K562 (cell line): ENCODE data around the gene ZNF174. TPM values are rescaled to one million over a fixed set of nuclear protein-coding genes. Genes with fewer than 3 reads are reported as not detected.

Experiments
- ATAC-seq: fragments of 200-7000 bp; cut with Tn5 transposase; 3 replicates; pipeline ENCODE4 v1.9.1; 2020; ENCODE audit warnings: moderate library complexity
- BruUV-seq: library from RNA; stranded (reverse); fragments of 400-500 nt; replicated peaks from 2 replicates; lab custom pipeline; 2021; lab: Mats Ljungman, UMichigan
- CTCF ChIA-PET: fragments of 300-600 bp; formaldehyde crosslinking; extraction: SDS; loops from one replicate; lab custom pipeline; 2021; ENCODE audit warnings: low intra/inter-chr PET ratio; lab: Yijun Ruan, JAX
- POLR2A ChIA-PET: fragments of 300-600, 350-650 bp; sonication (Branson Sonifier 250); formaldehyde crosslinking; extraction: SDS; loops from one replicate; lab custom pipeline; 2021; ENCODE audit warnings: antibody characterized with exemption, inconsistent platforms; lab: Yijun Ruan, JAX
- DNase-seq, 4 experiments: peaks; one replicate each; pipeline versions ENCODE4 v3.0.0 to v3.0.0-alpha.2; 2011 to 2018; ENCODE audit warnings: low spot score in 3 of 4, mixed read lengths in 3 of 4; ENCODE audit errors: extremely low read depth in 1 of 4
- FAIRE-seq: peaks from 2 replicates; lab custom pipeline; 2011; peaks lifted over from hg19 to GRCh38; lab: Jason Lieb, UNC
- H2AFZ ChIP-seq: 2 replicates; pipeline ENCODE4 v1.6.0; 2011; ENCODE audit warnings: low read depth, low read length, control low read depth, inconsistent platforms
- H3K27ac ChIP-seq: fragments of 200-600 bp; 3 replicates; pipeline ENCODE4 v1.8.0; 2011; ENCODE audit warnings: low read depth, mild to moderate bottlenecking, control low read depth, inconsistent platforms, low read length, moderate library complexity, mixed read lengths; ENCODE audit errors: extremely low read depth
- H3K27me3 ChIP-seq, 2 experiments: fragments of 300-600 bp in 1 of 2; 2 replicates in 1 of 2; 3 replicates in 1 of 2; pipeline versions ENCODE4 v1.6.0 to v1.8.0; 2011; ENCODE audit warnings: inconsistent platforms in 2 of 2, low read length in 2 of 2, mild to moderate bottlenecking in 1 of 2, mixed read lengths in 1 of 2, moderate library complexity in 1 of 2; ENCODE audit not compliant: control insufficient read depth in 2 of 2, insufficient read depth in 2 of 2
- H3K36me3 ChIP-seq: fragments of 300-600 bp; 3 replicates; pipeline ENCODE4 v1.8.0; 2011; ENCODE audit warnings: mild to moderate bottlenecking, low read length, inconsistent platforms; ENCODE audit not compliant: control insufficient read depth, insufficient read depth
- H3K4me1 ChIP-seq, 2 experiments: fragments of 200-600 bp in 1 of 2; replicated peaks in 1 of 2; 2 replicates in 1 of 2; 3 replicates in 1 of 2; pipeline versions ENCODE4 v1.5.1 to v1.8.0; 2011; ENCODE audit warnings: inconsistent platforms in 2 of 2, low read length in 2 of 2, mild to moderate bottlenecking in 1 of 2, mixed read lengths in 1 of 2, moderate library complexity in 1 of 2; ENCODE audit not compliant: control insufficient read depth in 2 of 2, insufficient read depth in 2 of 2
- H3K4me2 ChIP-seq: 2 replicates; pipeline ENCODE4 v1.6.1; 2011; ENCODE audit warnings: low read length, control low read depth, inconsistent platforms, mixed read lengths; ENCODE audit not compliant: insufficient read depth
- H3K4me3 ChIP-seq: fragments of 200-600 bp; sonication (generic), shearing (Covaris generic); 2 replicates; pipeline ENCODE4 v1.5.1; 2016; ENCODE audit warnings: control low read depth, inconsistent platforms
- H3K79me2 ChIP-seq: fragments of 200-600 bp; 3 replicates; pipeline ENCODE4 v1.8.0; 2011; ENCODE audit warnings: low read length, inconsistent platforms; ENCODE audit not compliant: control insufficient read depth, insufficient read depth
- H3K9ac ChIP-seq, 2 experiments: 2 replicates each; pipeline versions ENCODE4 v1.6.0 to v1.6.1; 2011; ENCODE audit warnings: low read depth in 2 of 2, low read length in 2 of 2, control low read depth in 1 of 2, inconsistent platforms in 1 of 2, mild to moderate bottlenecking in 1 of 2, mixed read lengths in 1 of 2; ENCODE audit not compliant: insufficient read depth in 1 of 2
- H3K9me1 ChIP-seq: one replicate; pipeline ENCODE4 v1.6.0; 2011; ENCODE audit warnings: inconsistent platforms, mild to moderate bottlenecking, low read length, moderate library complexity; ENCODE audit not compliant: control insufficient read depth, insufficient read depth
- H3K9me3 ChIP-seq: replicated peaks from 2 replicates; pipeline ENCODE4 v1.5.1; 2011; ENCODE audit warnings: low read depth, low read length, inconsistent platforms; ENCODE audit not compliant: control insufficient read depth, insufficient read depth
- H4K20me1 ChIP-seq: replicated peaks from 2 replicates; pipeline ENCODE4 v1.6.1; 2011; ENCODE audit warnings: low read length, inconsistent platforms, mixed read lengths; ENCODE audit not compliant: control insufficient read depth, insufficient read depth
- CHD7 ChIP-seq: fragments of 200-600 bp; sonication (generic); IDR thresholded peaks from one replicate; pipeline ENCODE4 v1.6.1; 2012; ENCODE audit warnings: mild to moderate bottlenecking, low read depth, low read length, inconsistent platforms
- E2F8 ChIP-seq: fragments of 450-650 bp; IDR thresholded peaks from 2 replicates; pipeline ENCODE4 v1.7.1; 2018; ENCODE audit warnings: mild to moderate bottlenecking, low read depth; ENCODE audit not compliant: partially characterized antibody
- PTTG1 ChIP-seq: fragments of 450-650 bp; IDR thresholded peaks from 2 replicates; pipeline ENCODE4 v1.6.1; 2016; ENCODE audit warnings: low read depth, mild to moderate bottlenecking, missing genetic modification characterization, missing compliant biosample characterization
- RAD51 ChIP-seq: fragments of 450-650 bp; IDR thresholded peaks from 2 replicates; pipeline ENCODE4 v1.7.1; 2016; ENCODE audit warnings: low read depth, mild to moderate bottlenecking, borderline replicate concordance
- THAP7 ChIP-seq: fragments of 250-450 bp; sonication (Bioruptor Pico); IDR thresholded peaks from 2 replicates; pipeline ENCODE4 v1.5.0; 2021
- ZEB2 ChIP-seq: fragments of 450-650 bp; IDR thresholded peaks from 2 replicates; pipeline ENCODE4 v1.6.1; 2016
- WGBS: fragments of 100-300 bp; shearing (Covaris generic); methylation state at CpG from one replicate; pipeline ENCODE4 v1.1.6; 2016; ENCODE audit warnings: low coverage, mixed read lengths; ENCODE audit not compliant: insufficient coverage; ENCODE audit errors: missing lambda C conversion rate; 5-methylcytosine and 5-hydroxymethylcytosine counted together
- in situ Hi-C: fragments of 300-500 bp; cut with MboI; formaldehyde crosslinking; loops from 4 replicates; pipeline ENCODE4 v1.15.0; 2018; ENCODE audit warnings: inconsistent platforms, mixed read lengths
- intact Hi-C: fragments of 100-400 bp; cut with micrococcal nuclease; formaldehyde crosslinking; loops from 2 replicates; pipeline ENCODE4 v1.14.2; 2022
- polyA plus RNA-seq, 8 experiments: library from polyadenylated mRNA; depleted of rRNA in 4 of 8; stranded (reverse) in 5 of 8; unstranded in 3 of 8; fragments of >200 nt; fragmentation: Nextera tagmentation in 2 of 8; fragmentation: Illumina TruSeq in 1 of 8; extraction: Ambion mirVana in 2 of 8; extraction: Trizol in 1 of 8; gene quantifications; 2 replicates each; pipeline versions ENCODE4 v1.2.1 to v1.2.3, GENCODE V29; 2011 to 2014; ENCODE audit warnings: inconsistent platforms in 1 of 8, missing spikeins in 1 of 8
- total RNA-seq, 7 experiments: library from RNA; depleted of rRNA in 6 of 7; stranded (reverse); fragments of >200 nt in 6 of 7; fragmentation: Illumina TruSeq in 2 of 7; extraction: Trizol in 2 of 7; gene quantifications; 2 replicates each; pipeline versions ENCODE4 v1.2.1 to v1.2.3, GENCODE V29; 2011 to 2021; ENCODE audit warnings: low replicate concordance in 1 of 7

ZNF174 gene
- total and polyA plus RNA-seq, 9 of the 15 experiments (the other 6 are each of a cell fraction or from before 2014, with no cell fraction given), result 5.1 to 19.1 (median 12.5) TPM

DNA sequence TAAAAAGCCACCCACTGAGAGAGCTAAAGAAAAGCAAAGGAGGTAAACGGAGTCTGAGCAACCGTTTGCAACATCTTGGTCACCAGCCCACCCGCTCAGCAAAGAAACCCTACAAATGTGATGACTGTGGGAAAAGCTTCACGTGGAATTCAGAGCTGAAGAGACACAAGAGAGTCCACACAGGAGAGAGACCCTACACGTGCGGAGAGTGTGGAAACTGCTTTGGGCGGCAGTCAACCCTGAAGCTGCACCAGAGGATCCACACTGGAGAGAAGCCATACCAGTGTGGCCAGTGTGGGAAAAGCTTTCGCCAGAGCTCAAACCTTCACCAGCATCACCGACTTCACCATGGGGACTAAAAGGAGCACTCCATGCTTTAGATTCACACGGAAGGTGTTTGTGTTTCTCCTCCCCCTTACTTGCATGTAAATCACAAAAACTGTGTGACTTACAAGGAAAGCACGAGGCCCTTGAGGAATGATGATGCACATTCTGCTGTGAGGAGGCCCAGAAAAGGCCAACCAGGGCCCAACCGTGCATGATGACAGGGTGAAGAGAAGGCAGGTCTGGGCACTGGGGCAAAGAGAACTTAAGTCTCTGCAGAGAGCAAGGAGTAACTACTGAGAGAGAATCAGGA, 7.7 kb downstream of the ZNF174 start:
- Histone ChIP-seq H3K4me1 (peaks cover 0 to under 1% of the 10 kb centered on the region in 2 experiments; a peak in 1 of 5 replicates), H3K36me3 (peaks cover 41% of the 10 kb centered on the region), H3K27me3 (no peaks in the 10 kb centered on the region), H3K79me2 (peaks cover under 1% of the 10 kb centered on the region; the same call in 1 of the 3 replicates), H3K4me2 (no peak overlapping the region), H2AFZ (no peak overlapping the region), H3K9me1 (no peaks in the 10 kb centered on the region), H3K9me3 (peaks cover 33% of the 10 kb centered on the region), H3K27ac (no peak overlapping the region), H3K9ac (no peak overlapping the region), H4K20me1 (no peaks in the 10 kb centered on the region), H3K4me3 (no peak overlapping the region)
- DNase-seq (no peak), ATAC-seq (no peak), FAIRE-seq (no peak)
- CTCF ChIA-PET, result no interaction called here
- BruUV-seq, result no TSS peak
- intact Hi-C loops, result loop anchor here (10.0 kb wide), 1 partner anchor 104 kb away; the partner anchor contains the start of genes TIGD7 and ZNF75A
- POLR2A ChIA-PET, result no interaction called here
- in situ Hi-C loops, result loop anchor here (5.0 kb wide), 1 partner anchor 84 kb away; no protein-coding TSS in a partner anchor
- 87% methylated on average over 11 of the region's 12 CpGs for WGBS
- TF ChIP-seq RAD51, result no peak
- TF ChIP-seq PTTG1 (tag), result no peak
- TF ChIP-seq E2F8, result no peak
- no peak for TF ChIP-seq THAP7 (CRISPR knock-in tag)
- no peak for TF ChIP-seq CHD7
- TF ChIP-seq ZEB2, result peak; percentile 72
